Astrocyte (in vitro differentiated cells and primary cell): ENCODE data around the gene IL10RB.

Experiments used
- CTCF ChIP-seq: IDR thresholded peaks from 2 replicates; pipeline ENCODE4 v1.5.1; 2011; ENCODE audit warnings: low read depth, mild to moderate bottlenecking, inconsistent platforms, low read length, moderate library complexity; ENCODE audit not compliant: insufficient read depth
- EZH2 ChIP-seq: IDR thresholded peaks from 2 replicates; pipeline ENCODE4 v1.6.1; 2012; ENCODE audit warnings: mild to moderate bottlenecking, low read length, inconsistent platforms; ENCODE audit not compliant: insufficient read depth

- TF ChIP-seq EZH2 = no peak
- TF ChIP-seq CTCF = no peak
Observed at GRCh38 chr21:33236766-33237165, 29.4 kb upstream of the IL10RB start.
